GM19099 (cell line): ENCODE measurements around the gene PPM1H.

Experiments used
- POLR2A ChIP-seq: IDR thresholded peaks from 3 replicates; pipeline ENCODE4 v1.6.1; 2011; ENCODE audit warnings: low read depth; ENCODE audit not compliant: insufficient read length; ENCODE audit errors: extremely low read depth

The PPM1H gene, protein sequence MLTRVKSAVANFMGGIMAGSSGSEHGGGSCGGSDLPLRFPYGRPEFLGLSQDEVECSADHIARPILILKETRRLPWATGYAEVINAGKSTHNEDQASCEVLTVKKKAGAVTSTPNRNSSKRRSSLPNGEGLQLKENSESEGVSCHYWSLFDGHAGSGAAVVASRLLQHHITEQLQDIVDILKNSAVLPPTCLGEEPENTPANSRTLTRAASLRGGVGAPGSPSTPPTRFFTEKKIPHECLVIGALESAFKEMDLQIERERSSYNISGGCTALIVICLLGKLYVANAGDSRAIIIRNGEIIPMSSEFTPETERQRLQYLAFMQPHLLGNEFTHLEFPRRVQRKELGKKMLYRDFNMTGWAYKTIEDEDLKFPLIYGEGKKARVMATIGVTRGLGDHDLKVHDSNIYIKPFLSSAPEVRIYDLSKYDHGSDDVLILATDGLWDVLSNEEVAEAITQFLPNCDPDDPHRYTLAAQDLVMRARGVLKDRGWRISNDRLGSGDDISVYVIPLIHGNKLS

GRCh38 chr12:62934799-62935674, at the start of gene PPM1H:
PPM1H (minus strand) TSS chr12:62935150; CDS start chr12:62934736, 414 bp downstream.
- no peak for TF ChIP-seq POLR2A

GRCh38 chr12:62983594-62983993, 48.6 kb upstream of the PPM1H start:
- TF ChIP-seq POLR2A: no peak

DNA sequence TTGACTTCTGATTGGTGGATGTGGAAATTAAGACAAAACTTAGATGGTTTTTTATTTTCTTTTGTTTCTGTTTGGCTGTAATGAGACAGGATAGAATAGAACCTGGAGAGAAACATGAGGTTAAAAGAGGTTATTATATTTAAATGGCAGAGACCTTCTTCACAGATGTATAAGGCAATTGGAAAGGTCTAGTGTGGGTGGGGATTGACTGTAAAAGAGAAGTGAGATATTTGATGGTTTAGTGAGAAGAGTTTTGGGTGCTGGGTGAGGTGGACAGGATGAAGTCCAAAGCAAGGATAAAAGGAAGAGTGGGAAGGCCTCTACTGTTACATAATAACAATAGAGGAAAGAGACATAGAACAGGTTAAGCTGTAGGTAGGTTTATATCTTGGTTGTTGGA, 43.8 kb upstream of the PPM1H start:
- TF ChIP-seq POLR2A: no peak

DNA sequence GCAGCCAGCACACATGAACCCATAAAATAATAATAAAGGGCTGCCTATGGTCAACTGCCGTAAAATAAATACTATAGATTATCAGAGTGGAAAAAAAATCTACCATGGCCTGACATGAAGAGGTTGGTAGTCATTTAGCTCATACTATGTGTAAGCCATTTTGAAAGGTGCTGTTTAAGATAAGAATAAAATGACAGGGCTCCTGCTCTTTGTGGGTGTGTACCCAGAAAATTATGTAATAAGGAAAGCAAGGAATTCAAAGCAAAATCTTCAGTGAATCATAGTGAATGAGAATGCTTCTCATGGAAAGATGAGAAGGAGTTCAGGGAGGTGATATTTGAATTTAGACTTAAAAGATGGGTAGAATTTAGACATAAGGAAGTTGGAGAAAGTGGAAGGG, 42.9 kb upstream of the PPM1H start:
- no peak for TF ChIP-seq POLR2A

GRCh38 chr12:62977418-62977817, 42.5 kb upstream of the PPM1H start:
- no peak for TF ChIP-seq POLR2A

DNA sequence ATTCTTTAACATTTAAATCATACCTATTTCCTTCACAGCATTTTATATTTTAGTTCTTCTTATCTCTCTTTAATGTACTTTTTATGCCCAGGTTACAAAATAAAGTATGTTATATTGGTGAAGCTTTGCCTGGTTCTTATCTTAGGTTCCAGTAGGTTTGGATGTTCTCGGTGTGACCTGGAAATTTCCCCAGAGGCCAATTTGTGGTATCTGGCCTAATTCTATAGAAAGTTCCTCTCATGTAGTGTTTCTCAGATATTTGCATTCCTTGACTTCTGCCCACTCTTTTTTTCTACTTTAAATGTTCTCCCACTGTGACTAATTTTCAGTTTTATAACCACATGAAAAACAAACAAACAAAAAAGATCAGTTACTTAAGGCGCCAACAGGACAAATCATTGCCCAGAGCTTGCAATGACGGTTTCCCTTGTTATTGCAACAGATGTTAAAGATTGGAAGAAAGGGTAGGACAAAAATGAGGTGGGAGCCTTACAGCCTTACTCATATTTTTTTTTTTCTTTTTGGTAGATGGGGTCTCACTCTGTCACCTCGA, 41.2 kb upstream of the PPM1H start:
- no peak for TF ChIP-seq POLR2A

DNA sequence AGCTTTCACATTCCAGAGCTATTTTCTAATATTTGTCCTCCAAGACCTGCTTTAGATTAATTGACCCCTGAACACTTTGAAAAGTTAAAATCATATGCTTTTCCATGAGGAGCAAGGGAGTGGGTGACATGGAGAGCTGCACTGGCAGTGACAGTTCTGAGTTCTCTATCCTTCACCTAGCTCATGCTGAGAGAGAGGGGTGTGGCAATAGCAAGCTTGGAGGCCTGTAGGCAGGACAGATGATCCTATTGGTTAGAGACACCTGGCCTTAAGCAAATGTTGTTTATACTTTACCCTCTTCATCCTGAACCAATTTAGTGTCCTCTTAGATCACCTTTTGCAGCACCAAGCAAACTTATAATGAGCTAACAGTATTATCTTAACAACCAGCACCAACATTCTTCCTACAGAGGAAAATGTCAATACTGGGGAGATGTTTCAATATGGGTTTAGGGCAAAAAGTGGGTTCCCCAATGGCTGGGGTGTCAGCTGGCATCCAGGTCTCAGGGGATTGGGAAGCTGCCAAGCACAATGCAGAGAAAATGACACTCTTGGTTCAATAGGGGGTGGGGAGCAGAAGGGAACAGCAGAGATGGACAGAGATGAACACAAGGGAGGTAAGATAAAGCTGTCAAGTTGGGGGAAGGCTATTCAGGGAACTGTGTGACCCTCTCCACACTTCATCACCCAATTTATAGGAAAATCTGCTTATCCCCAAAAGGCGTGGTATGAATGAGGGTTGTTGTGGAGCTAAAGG, 37.0 kb upstream of the PPM1H start:
- no peak for TF ChIP-seq POLR2A

DNA sequence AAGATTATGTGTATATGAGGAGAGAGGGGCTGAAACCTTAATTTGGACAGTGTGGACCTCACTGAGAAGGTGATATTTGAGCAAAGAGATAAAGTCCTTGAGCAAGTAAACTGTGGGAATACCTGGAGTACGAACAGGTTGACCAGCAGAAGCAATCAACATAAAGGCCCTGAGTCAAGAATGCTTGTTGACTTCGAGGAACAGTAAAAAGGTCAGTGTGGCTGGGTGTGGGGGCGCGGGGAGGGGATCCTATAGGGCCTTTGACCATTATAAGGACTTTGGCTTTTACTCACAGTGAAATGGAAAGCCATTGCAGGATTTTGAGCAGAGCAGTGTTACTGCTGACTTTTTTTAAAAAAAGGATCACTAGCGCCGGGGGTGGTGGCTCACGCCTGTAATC, 34.7 kb upstream of the PPM1H start:
- no peak for TF ChIP-seq POLR2A

DNA sequence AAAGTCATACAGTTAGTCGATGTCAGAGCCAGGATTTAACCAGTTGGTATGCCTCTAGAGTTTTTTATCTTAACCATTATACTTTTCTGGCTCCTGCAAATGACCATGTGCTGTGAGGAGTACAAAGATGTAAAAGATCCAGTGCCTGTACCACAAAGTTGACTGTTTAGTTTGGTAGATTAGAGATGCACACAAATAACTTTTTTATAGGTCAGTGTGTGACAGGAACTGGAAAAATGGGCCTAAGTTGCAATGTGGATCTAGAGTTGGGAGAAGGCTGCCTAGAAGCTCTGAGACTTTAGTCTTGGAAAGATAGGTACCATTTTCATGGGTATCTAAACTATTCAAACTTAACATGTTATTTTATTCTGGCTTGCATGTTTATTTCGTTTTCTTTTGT, 32.8 kb upstream of the PPM1H start:
- TF ChIP-seq POLR2A: no peak

- TF ChIP-seq POLR2A: no peak
Observed at GRCh38 chr12:62966990-62967506, 32.1 kb upstream of the PPM1H start.

DNA sequence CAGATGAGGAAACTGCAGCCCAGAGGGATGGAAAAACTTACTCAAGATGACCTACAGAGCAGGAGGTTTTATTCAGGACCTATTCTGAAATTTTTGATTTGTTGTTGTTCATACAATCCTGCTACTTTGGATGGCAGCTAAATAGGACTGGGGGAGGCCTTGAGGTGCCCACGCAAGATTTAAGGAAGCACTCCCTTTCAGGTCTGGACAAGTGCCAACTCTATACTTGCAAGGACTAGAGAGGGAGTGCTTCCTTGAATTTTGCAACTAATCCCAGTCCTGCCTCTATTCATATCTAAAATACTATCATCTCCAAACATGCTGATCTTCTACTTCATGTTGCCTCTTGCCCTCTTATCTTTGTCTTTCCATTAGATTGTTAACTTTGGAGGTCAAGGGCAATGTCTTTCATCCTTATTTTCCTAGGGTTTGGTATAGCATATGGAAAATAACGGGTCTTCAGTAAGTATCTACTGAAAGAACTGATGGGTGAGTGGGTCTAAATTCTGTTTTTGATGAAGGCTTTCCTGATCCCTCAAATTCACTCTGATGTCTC, 28.6 kb upstream of the PPM1H start:
- no peak for TF ChIP-seq POLR2A

DNA sequence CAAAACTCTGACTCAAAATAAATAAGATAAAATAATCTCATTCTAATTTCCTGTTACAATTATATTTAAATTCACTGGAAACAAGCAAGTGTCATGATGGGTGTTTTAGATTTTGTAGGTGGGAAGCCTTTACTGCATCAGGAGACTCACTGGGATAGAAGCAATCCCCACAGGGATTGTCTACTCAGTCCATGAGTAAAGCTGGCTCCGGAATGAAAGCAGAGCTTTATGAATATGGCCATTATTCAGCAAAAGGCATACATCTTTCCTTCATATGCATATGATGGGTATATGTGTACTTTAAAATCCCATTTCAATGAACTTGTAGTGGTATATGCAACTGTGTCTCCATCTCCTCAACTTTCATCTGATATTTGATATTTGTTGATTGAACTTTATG, 25.4 kb upstream of the PPM1H start:
- TF ChIP-seq POLR2A: no peak

GRCh38 chr12:62959745-62960144, 24.8 kb upstream of the PPM1H start:
- TF ChIP-seq POLR2A: no peak
